ENCODE results near the gene HOXB13. TPM values are rescaled to one million over a fixed set of nuclear protein-coding genes. Genes with fewer than 3 reads are reported as not detected.

The HOXB13 gene
- total RNA-seq, 3 donors from 2014 or later, result 0.11 TPM; not detected in 2

DNA sequence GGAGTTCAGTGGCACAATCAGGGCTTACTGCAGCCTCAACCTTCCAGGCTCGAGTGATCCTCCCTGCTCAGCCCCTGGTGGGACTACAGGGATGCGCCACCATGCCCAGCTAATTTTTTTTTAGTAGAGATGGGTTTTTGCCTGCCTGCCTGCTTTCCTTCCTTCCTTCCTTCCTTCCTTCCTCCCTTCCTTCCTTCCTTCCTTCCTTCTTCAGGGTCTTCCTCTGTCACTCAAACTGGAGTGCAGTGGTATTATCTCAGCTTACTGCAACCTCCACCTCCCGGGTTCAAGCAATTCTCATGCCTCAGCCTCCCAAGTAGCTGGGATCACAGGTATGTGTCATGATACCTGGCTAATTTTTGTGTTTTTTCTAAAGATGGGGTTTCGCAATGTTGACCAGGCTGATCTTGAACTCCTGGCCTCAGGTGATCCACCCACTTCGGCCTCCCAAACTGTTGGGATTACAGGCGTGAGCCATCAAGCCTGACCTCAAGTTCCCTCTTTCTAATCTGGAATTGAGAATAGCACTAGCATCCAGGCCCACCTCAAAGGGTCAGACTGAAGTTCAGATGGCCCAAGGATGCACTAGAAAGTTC lies 51.5 kb downstream of the HOXB13 start:
- no peak for ATAC-seq
- Mint-ChIP-seq H3K4me1 (ENCODE audit: low read depth) (peaks cover 2% of the 10 kb centered on the region), H3K36me3 (ENCODE audit: insufficient read depth) (no peaks in the 10 kb centered on the region), H3K27me3 (ENCODE audit: low read depth) (peaks cover 42% of the 10 kb centered on the region), H3K9me3 (no peaks in the 10 kb centered on the region), H3K4me3 (no peak overlapping the region)
- no peak for DNase-seq

Other genes starting within 250 kb of the HOXB13 start
- gene HOXB1, start 197.7 kb downstream of the HOXB13 start, total RNA-seq, result not detected
- gene HOXB2, start 183.6 kb downstream of the HOXB13 start, total RNA-seq, result 10 to 100 TPM; 12.9 to 21.3 (median 12.9) TPM
- gene HOXB4, start 150.4 kb downstream of the HOXB13 start, total RNA-seq, result 1 to 10 TPM in 2 of 3 donors, under 1 TPM in 1; 0.94 to 1.6 (median 1.4) TPM
- 1 to 10 TPM in 1 of 3 donors, under 1 TPM in 2; 0.50 to 1.0 (median 0.81) TPM for gene HOXB3, start 138.5 kb downstream of the HOXB13 start, total RNA-seq
- gene HOXB5, start 135.0 kb downstream of the HOXB13 start, total RNA-seq, result under 1 TPM in 1 of 3 donors, not detected in 2; 0.08 TPM
- under 1 TPM in 2 of 3 donors, not detected in 1; 0.24 to 0.27 TPM for gene HOXB6, start 123.8 kb downstream of the HOXB13 start, total RNA-seq
- gene HOXB7, start 117.7 kb downstream of the HOXB13 start, total RNA-seq, result under 1 TPM; 0.18 to 0.43 (median 0.38) TPM
- under 1 TPM in 2 of 3 donors, not detected in 1; 0.14 to 0.18 TPM for gene HOXB8, start 113.5 kb downstream of the HOXB13 start, total RNA-seq
- gene HOXB9, start 102.4 kb downstream of the HOXB13 start, total RNA-seq, result 1 to 10 TPM in 2 of 3 donors, under 1 TPM in 1; 0.63 to 1.4 (median 1.2) TPM
- gene PRAC1, start 6.2 kb downstream of the HOXB13 start, total RNA-seq, result not detected
- gene PRAC2, start 5.6 kb downstream of the HOXB13 start, total RNA-seq, result not detected
- gene TTLL6, start 88.5 kb upstream of the HOXB13 start, total RNA-seq, result not detected
- 10 to 100 TPM; 34.0 to 45.5 (median 34.3) TPM for gene CALCOCO2, start 102.3 kb upstream of the HOXB13 start, total RNA-seq
- 100 to 1,000 TPM; 166 to 188 (median 188) TPM for gene ATP5MC1, start 164.0 kb upstream of the HOXB13 start, total RNA-seq
- 100 to 1,000 TPM in 1 of 3 donors, 10 to 100 TPM in 2; 92.7 to 103 (median 94.3) TPM for gene UBE2Z, start 179.7 kb upstream of the HOXB13 start, total RNA-seq
- gene SNF8, start 216.1 kb upstream of the HOXB13 start, total RNA-seq, result 100 to 1,000 TPM; 166 to 173 (median 170) TPM
- gene GIP, start 239.8 kb upstream of the HOXB13 start, total RNA-seq, result not detected

All from activated T-cell treated with anti-CD3 and anti-CD28 coated beads, Interleukin-2, amount 50 U/mL, for 4 hours (primary cell).